Middle frontal gyrus (tissue), 1 donor: ENCODE results near the gene CLDN15.

Experiments
- DNase-seq: peaks from one replicate; pipeline ENCODE4 v3.0.0-alpha.2; 2015; ENCODE audit warnings: low spot score; ENCODE audit errors: extremely low spot score

Gene CLDN15

GRCh38 chr7:101244375-101245146 is 7.0 kb upstream of the CLDN15 start, which contains the start of gene FIS1:
TSS of gene FIS1 (minus strand) at chr7:101245081. CDS start at chr7:101245004, 77 bp downstream.
- peak; percentile 82 for DNase-seq

- no peak for DNase-seq
Measured at GRCh38 chr7:101243646-101244374, 6.2 kb upstream of the CLDN15 start.

- no peak for DNase-seq
Measured at GRCh38 chr7:101241443-101242349, 4.1 kb upstream of the CLDN15 start.

- DNase-seq, result no peak
Measured at GRCh38 chr7:101241015-101241363, 3.4 kb upstream of the CLDN15 start.

- no peak for DNase-seq
Measured at GRCh38 chr7:101240226-101241014, 2.8 kb upstream of the CLDN15 start.

- no peak for DNase-seq
Measured at GRCh38 chr7:101239951-101240220, 2.3 kb upstream of the CLDN15 start.

GRCh38 chr7:101239191-101239950 is 1.8 kb upstream of the CLDN15 start:
- DNase-seq, result no peak

- no peak for DNase-seq
Measured at GRCh38 chr7:101238226-101239182, 902 bp upstream of the CLDN15 start.

- no peak for DNase-seq
Measured at GRCh38 chr7:101236292-101236835, 1.2 kb downstream of the CLDN15 start.

GRCh38 chr7:101235522-101235921 is 2.1 kb downstream of the CLDN15 start:
- no peak for DNase-seq

GRCh38 chr7:101235050-101235449 is 2.6 kb downstream of the CLDN15 start:
- DNase-seq, result no peak

GRCh38 chr7:101234636-101235035 is 3.0 kb downstream of the CLDN15 start:
- no peak for DNase-seq

GRCh38 chr7:101233907-101234547 is 3.6 kb downstream of the CLDN15 start:
- no peak for DNase-seq

GRCh38 chr7:101232141-101232850 is 5.3 kb downstream of the CLDN15 start:
- DNase-seq, result no peak

GRCh38 chr7:101231644-101232043 is 6.0 kb downstream of the CLDN15 start:
- no peak for DNase-seq

GRCh38 chr7:101226721-101227120 is 10.9 kb downstream of the CLDN15 start:
- peak; percentile 40 for DNase-seq

GRCh38 chr7:101225650-101226049 is 12.0 kb downstream of the CLDN15 start:
- no peak for DNase-seq

GRCh38 chr7:101223528-101223927 is 14.1 kb downstream of the CLDN15 start:
- DNase-seq, result no peak
